SH-SY5Y (cell line): ENCODE data around the gene C1orf115.

Source experiments
- GATA2 ChIP-seq: IDR thresholded peaks from 2 replicates; pipeline ENCODE4 v1.6.1; 2011; ENCODE audit warnings: mild to moderate bottlenecking, low read depth, low read length
- GATA3 ChIP-seq: IDR thresholded peaks from 2 replicates; pipeline ENCODE4 v1.6.1; 2011; ENCODE audit warnings: low read depth, mild to moderate bottlenecking, low read length, moderate library complexity

GRCh38 chr1:220699044-220699443, 8.9 kb downstream of the C1orf115 start:
- TF ChIP-seq GATA2 (no peak), GATA3 (no peak)
